ENCODE measurements around the gene CTSA.

- no peak for TF ChIP-seq CTCF (conservative IDR thresholded peaks at IDR 0.05 in 1 of 2, IDR thresholded peaks at IDR 0.05 in 1 of 2; ENCODE audit: extremely low read depth in 1 of 2, insufficient read depth in 1 of 2, low read depth in 1 of 2, low read length in 2 of 2)
- no peak for TF ChIP-seq EZH2 (IDR thresholded peaks at IDR 0.05; ENCODE audit: borderline replicate concordance, low read length)
These were observed 5.6 kb downstream of the CTSA start for GRCh38 chr20:45896641-45897161.

Measured in mammary epithelial cell (primary cell).